AG04449 (cell line): ENCODE measurements around the gene SSRP1.
"Not testable (repeated sequence)": the region's sequence is repeated elsewhere in the genome, so short reads cannot be mapped to it uniquely, and the experiment has no call there.

Experiments used
- CTCF ChIA-PET: fragments of 350-600 bp; formaldehyde crosslinking; extraction: SDS; loops from one replicate; lab custom pipeline; 2021; ENCODE audit warnings: antibody characterized with exemption; lab: Yijun Ruan, JAX
- POLR2A ChIA-PET: fragments of 400-600, 350-600 bp; formaldehyde crosslinking; extraction: SDS; loops from one replicate; lab custom pipeline; 2020; ENCODE audit warnings: antibody characterized with exemption, inconsistent platforms; lab: Yijun Ruan, JAX
- DNase-seq: peaks from one replicate; pipeline ENCODE4 v3.0.0-alpha.2; 2010; ENCODE audit warnings: low read depth, low spot score
- H3K4me3 ChIP-seq: 2 replicates; pipeline ENCODE4 v1.5.1; 2011; ENCODE audit warnings: low read depth, mild to moderate bottlenecking, control low read depth, low read length
- CTCF ChIP-seq: IDR thresholded peaks from one replicate; pipeline ENCODE4 v1.5.1; 2011; ENCODE audit warnings: mild to moderate bottlenecking, moderate library complexity, low read length, control low read depth, inconsistent platforms; ENCODE audit not compliant: insufficient read depth; ENCODE audit errors: missing control alignments

SSRP1 gene

DNA sequence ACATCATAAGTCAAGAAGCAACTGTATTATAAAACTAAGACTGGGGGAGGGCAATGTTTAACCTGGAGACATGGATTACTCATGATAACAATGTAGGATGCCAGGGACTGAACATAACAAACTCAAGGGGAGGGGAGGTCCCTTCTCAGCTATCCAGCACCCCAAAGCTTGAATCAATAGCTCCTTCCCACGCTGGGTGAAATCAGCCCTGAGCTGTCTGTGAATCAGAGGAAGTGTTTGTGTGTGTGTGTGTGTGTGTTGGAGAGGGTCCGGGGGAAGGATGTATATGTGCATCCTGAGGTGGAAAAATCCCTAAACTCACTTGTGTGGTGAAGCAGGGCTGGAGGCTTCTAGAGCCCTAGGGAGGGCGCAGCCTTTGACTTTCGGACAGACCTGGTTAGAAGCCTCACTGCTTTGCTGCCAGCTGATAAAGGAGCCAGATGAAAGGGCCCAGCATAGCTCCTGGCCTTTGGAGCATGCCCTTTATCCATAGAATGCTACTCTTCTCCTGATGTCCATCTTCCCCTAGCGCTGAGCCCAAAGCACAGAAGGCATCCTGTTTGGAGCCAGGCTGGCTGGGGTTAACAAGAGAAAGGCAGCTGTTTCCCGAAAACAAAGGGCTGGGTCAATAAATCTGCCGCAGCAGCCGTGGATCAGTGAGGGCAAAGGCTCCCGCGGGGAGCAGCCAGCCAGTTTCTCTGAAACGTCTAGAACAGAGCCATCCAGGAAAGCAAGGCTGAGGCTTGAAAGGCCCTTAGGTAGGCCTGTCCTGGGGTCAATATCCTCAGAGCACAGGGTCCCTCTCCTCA is 46.7 kb downstream of the SSRP1 start:
- ChIA-PET CTCF (interaction anchor here (0.8 to 1.6 kb wide), 4 partner anchors 9 to 39 kb away, joined by 3 to 8 read pairs (median 6); no protein-coding TSS in a partner anchor), POLR2A (interaction anchor here (0.5 to 1.3 kb wide), 2 partner anchors 33 to 83 kb away, joined by 3 to 4 read pairs; no protein-coding TSS in a partner anchor)
- no peak overlapping the region for H3K4me3 ChIP-seq

GRCh38 chr11:57287884-57288283 is 47.8 kb downstream of the SSRP1 start:
- TF ChIP-seq CTCF: no peak
- no peak overlapping the region for H3K4me3 ChIP-seq
- POLR2A ChIA-PET: no interaction called here
- no peak for DNase-seq
- CTCF ChIA-PET: interaction anchor here (1.2 kb wide), 1 partner anchor 10 kb away, joined by 6 read pairs; no protein-coding TSS in a partner anchor

More for the DNA sequence above, 46.7 kb downstream of the SSRP1 start:
- no peak for TF ChIP-seq CTCF
- no peak for DNase-seq

- ChIA-PET CTCF (interaction anchor here (1.5 to 2.0 kb wide), 2 partner anchors 9 to 34 kb away, joined by 3 to 7 read pairs; no protein-coding TSS in a partner anchor), POLR2A (no interaction called here)
- TF ChIP-seq CTCF: no peak
- no peak overlapping the region for H3K4me3 ChIP-seq
- DNase-seq: no peak
Measured at GRCh38 chr11:57283231-57283990, 52.3 kb downstream of the SSRP1 start.

- CTCF ChIA-PET, POLR2A ChIA-PET, DNase-seq, H3K4me3 ChIP-seq: not testable (repeated sequence)
Measured at GRCh38 chr11:57281546-57281945, 54.1 kb downstream of the SSRP1 start.

- no peak for TF ChIP-seq CTCF
- ChIA-PET CTCF (interaction anchor here (1.5 to 13.5 kb wide), 5 partner anchors 9 to 29 kb away, joined by 4 to 121 read pairs (median 6); no protein-coding TSS in a partner anchor), POLR2A (no interaction called here)
- no peak overlapping the region for H3K4me3 ChIP-seq
- DNase-seq: no peak
Measured at GRCh38 chr11:57279116-57279515, 56.6 kb downstream of the SSRP1 start.

- ChIA-PET POLR2A (no interaction called here), CTCF (interaction anchor here (1.0 to 13.5 kb wide), 14 partner anchors 9 to 162 kb away, joined by 3 to 121 read pairs (median 4); no protein-coding TSS in a partner anchor)
- DNase-seq: no peak
- no peak overlapping the region for H3K4me3 ChIP-seq
- no peak for TF ChIP-seq CTCF
Measured at GRCh38 chr11:57278721-57279095, 57.0 kb downstream of the SSRP1 start.
